Activated CD8-positive, alpha-beta memory T cell treated with anti-CD3 and anti-CD28 coated beads, Interleukin-2, amount 50 U/mL, for 1 hour (primary cell): ENCODE results near the gene KAT6B.
"Not testable (repeated sequence)": the region's sequence is repeated elsewhere in the genome, so short reads cannot be mapped to it uniquely, and the experiment has no call there.

Experiments used
- DNase-seq: peaks from one replicate; pipeline ENCODE4 v3.0.0-alpha.2; 2020; ENCODE audit errors: extremely low read depth

KAT6B gene

DNA sequence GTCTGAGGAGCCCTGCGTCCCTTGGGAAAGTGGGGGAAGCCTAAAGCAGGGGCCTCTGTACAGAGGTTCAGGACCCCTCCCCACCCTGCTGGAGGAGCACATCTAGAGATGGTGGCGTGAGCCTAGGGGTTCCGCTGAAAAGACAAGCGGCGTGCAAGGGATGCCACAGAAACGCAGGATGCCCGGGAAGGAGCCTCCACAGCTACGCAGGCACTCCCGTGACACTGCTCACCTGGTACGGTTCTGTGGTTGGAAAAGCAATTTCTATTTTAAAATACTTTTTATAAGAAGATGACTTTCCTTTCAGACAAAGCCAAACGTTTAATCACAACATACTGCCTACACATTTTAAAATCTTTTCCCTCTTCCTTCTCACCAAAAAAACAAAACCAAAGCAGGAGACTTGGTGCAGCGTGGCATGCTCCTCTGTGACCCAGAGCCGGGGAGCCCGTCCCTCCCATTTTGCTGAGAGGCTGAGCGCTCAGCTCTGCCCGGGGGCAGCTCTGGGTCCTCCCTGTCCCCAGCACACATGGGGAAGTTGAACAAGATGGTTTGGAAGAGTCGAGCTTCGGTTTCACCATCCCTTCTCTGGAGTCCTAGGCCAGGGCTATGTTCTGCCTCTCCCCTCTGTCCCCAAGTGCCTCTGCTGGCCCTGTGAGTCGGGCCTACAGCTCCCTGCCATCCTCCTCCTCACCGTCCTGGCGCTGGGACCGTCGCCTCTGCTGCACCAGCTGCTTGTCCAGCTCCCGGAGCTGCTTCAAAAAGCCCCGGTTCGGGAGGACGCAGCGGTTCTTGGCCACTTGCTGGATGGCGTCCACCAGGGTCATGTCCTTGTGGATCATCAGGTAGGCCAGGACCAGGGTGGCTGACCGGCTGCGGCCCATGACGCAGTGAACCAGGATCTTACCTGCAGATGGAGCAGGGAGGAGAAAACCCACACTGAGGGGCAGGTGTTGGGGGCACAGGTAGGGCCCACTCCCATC lies 211.1 kb downstream of the KAT6B start:
- no peak for DNase-seq

DNA sequence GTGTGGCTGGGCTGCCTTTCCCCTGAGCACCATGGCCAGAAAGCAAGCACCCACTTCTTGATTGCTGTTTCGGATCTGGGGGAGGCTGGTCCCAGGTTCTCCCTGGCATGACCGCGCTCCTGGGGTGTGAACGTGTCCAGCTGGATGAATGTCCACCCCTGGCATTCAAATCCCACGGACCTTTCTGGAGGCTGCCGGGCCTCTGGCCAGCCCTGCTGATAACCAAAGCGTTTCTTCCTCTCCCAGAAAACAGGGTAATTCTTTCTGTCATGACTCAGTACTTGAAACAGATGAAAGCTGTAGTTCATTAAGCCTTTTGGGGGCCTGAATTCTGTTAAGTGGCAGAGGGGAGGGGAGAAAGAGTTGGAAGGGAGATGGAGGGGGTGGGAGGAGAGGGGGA lies 211.9 kb downstream of the KAT6B start:
- DNase-seq, result no peak

DNA sequence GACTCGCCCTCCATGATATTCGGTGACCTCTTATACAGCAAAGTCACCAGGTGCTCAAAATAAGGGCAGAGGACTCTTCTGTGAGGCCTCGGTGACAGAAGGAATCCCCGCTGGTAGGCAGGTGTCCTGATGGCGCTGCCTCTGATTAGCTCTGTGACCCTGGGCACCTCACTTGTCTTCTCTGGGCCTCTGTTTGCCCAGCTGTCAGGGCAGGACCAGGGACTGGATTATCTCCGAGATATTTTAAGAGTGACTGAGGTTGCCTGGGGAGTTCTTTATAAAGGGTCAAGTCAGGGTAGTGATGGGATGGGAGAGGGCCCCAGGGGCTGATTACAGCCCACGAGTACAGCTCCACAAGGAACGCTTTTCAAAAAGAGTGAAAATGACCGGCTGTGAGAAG lies 214.2 kb downstream of the KAT6B start:
- no peak for DNase-seq

DNA sequence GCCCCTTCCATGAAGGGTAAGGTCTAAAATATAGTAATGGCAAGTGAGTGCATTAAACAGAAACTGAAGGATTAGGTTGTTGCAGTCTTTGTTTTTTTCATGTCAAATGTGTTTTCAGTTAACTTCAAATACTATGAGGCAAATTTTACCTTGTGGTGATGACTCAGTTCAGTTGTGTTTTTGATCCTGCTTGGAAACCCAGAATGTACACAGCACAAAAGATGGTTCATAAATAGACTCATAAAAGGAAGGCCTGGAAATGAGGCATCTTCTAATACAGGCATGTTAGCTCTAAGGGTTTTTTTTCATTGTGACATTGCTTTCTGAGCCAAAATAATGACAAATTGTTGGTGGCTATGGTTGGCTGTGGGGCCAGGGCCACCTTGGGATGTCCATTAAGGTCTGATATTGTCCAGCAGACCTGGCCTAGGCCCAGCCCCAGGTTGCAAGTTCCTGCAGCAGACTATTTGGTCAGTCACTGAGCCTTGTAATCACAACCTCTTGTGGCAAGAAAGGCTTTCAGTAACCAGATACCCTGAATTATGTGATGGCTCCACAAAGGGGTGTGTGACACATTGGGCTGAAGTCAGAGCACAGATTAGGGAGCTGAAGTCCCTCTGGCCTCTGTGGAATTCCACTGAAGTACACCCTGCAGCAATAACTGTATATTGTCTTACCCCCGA lies 216.0 kb downstream of the KAT6B start:
- no peak for DNase-seq

DNA sequence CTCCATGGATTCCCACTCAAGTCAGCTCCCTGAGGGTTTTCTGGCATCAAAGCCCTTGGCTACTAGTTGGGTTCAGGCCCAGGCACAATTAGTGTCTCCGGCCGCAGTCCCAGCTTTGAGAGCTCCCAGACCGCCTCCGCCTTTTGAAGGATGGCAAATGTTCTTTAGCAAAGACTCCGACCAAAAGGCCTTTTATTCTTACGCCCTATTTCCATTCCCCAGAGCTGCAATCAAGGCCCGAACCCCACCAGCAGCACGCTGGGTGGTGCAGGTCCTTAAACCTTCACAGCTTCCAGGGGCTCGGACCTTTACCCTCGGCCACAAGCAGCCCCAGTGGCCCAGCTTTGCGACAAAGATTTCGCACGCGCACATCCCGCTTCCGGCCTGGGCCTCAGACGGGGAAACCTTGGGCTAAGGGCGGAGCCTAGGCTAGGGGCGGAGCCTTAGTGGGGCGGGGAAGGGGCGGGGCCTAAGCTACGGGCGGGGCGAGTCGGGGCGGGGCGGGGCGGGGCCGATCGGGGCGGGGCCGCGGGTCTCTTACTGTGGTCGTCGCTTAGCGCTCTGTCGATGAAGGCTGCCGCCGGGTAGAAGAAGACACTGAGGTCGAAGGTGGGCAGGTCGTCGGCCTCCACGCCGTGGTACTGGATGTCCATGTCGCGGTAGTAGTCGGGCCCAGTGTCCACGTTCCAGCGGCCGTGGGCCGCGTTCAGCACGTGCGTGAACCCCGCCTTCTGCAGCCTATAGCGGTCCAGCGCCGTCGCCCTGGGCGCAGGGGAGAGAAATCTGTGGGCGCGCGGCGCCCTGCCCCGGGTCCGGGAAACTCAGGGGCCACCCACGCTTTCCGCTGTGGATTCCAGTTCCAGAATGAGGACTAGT lies 217.1 kb downstream of the KAT6B start:
- DNase-seq, result no peak

DNA sequence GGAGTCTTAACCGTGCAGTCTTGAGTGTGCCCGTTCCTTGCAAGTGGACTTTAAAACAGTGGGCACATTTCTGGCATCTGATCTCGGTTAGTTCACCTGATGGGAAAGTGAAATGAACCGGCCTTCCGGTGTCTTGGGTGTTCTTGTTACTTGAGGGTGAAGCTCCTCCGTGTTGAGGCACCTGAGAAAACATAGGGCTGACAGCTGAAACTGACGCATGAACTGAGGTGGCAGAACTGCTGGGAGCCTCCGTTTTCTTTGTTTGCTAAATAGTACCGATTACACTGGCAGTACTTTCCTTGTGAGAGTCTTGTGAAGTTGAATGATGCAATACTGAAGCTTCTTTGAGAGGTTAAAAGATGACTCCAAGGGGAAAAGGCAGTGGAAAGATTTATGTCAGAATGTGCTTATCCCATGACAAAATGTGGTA lies 222.3 kb downstream of the KAT6B start:
- no peak for DNase-seq

DNA sequence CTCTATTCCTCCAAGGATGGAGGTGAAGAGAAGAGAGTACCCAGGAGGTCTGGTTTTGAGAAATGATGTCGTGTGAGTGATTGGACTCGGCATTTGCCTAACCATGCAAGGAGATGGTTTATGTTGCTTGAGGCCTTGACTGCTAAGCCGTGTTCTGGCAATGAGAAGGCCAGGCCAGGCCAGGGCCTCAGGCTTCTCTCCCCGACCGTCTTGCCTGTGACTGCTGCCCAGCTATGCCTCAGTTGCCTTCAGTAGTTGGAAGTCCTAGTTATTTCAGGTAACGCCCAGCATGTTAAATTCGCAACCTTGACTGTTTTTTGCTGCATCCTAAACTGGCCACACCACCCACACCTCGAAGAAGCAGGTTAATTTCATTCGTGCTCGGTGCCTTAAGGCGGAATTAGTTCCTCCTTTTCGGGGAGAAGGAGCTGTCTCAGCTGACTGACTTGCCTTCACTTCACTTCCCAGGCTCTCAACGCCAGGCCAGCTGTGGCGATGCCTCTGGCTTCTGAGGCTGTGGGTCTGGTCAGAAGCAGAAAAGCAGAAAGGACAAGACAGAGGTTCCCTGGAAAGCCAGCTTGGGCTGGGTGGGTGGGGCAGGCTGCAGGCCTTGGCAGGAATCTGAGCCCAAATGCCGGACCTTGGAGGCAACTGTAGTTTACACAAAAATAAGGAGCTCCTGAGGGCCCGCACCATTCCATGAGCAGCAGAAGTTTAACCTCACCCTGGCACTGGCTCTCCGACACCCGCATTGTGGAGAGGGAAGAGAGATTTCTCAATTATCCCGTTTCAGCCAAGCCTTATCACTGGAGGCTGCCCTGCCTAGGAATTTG lies 223.1 kb downstream of the KAT6B start:
- no peak for DNase-seq

DNA sequence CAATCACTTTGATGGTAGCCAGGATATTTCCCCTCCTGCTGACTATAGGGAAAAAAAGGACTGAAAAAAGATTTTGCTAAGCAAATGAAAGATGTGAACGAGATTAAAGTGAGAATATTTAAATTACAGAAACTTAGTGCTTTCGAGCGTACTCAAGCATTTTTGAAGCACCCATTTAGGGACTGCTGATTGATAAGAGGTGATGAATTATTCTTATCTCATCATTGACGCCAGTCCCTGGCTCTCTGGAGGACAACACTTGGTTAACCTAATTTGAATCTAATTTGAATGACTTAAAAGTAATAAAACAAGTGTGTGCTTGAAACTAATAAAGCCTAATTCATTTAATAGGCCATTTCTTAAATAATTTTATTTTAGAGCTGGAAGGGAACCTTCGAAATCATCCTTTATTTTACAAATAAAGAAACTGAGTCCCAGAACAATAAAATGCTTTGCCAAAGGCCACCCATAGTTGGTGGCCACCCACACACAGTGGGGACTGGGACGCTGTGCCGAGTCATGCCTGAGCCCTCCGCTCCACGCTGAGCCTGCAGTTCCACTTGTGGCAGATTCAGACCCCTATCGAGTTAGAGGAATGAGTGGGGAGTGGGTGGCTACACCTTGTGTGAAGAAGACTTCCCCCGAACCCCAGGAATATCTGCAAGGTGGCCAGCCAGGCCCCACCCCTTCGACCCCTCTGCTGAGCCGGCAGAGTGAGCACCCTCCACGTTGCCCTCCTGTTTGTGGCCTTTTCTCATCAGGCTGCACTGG lies 223.9 kb downstream of the KAT6B start:
- no peak for DNase-seq

DNA sequence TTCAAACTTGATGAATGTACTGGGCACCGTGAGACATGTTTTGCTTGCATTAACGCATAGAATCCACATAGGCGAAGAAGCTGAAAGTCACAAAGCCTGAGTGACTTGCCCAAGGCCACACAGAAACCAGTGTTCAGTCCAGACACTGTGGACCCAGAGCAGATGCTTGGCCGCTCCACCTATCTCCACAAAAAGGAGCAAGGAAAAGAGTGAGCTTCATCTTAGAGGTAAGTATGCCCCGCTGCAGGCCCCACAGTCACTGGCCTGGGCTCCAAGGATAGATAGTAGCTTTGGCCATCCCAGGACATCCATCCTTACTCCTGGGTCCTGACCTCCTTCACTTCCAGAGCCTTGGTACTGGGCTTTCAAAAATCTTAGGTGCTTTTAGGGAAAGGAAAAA lies 224.9 kb downstream of the KAT6B start:
- no peak for DNase-seq

DNA sequence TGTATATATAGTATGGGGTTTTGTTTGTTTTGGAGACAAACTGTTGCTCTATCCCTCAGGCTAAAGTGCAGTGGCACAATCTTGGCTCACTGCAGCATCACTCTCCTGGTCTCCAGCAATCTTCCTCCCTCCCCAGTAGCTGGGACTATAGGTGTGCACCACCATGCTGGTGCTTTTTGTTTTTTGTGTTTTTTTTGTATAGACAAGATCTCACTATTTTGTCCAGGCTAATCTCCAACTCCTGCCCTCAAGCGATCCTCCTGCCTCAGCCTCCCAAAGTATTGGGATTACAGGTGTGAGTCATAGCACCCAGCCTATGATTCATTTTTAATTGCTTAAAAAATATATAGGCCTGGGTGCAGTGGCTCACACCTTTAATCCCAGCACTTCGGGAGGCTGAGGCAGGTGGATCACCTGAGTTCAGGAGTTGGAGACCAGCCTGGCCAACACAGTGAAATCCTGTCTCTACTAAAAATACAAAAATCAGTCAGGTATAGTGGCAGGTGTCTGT lies 229.6 kb downstream of the KAT6B start:
- not testable (repeated sequence) for DNase-seq

DNA sequence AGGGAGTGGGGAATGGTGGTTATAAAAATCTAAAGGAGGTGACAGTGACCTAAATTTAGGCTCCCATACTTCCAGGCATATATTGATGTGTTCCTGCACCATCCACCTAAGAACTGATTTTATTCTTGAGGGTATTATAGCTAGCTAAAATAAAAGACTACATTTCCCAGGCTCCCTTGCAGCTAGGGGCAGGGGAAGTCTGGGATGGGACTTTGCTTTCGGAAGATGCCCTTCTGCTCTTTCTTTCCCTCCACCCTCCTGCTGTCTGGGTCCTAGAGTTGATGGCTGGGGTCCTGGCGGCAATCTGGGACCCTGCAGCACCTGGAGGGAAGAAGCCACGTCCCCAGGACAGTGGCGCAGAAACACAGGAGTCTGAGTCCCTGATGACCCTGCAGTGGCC lies 231.3 kb downstream of the KAT6B start:
- DNase-seq, result no peak

DNA sequence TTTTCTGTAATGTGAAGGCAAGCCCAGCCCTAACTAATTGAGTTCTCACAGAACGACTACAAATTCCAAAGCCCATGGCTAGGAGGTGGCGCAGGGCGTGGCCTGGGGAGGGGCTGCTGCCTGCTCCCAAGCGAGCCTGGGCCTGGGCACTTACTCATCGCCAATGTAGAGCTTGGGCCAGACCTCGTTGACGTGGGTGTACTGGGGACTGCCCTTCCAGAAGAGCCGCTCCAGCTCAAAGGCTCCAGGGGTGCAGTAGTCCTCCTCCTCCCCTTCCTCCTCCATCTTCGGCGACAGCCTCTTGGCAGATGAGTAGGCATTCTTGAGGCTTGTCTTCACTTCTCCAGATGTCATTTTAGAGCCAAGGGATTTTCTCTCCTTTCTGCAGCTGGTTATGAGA lies 231.8 kb downstream of the KAT6B start:
- no peak for DNase-seq

DNA sequence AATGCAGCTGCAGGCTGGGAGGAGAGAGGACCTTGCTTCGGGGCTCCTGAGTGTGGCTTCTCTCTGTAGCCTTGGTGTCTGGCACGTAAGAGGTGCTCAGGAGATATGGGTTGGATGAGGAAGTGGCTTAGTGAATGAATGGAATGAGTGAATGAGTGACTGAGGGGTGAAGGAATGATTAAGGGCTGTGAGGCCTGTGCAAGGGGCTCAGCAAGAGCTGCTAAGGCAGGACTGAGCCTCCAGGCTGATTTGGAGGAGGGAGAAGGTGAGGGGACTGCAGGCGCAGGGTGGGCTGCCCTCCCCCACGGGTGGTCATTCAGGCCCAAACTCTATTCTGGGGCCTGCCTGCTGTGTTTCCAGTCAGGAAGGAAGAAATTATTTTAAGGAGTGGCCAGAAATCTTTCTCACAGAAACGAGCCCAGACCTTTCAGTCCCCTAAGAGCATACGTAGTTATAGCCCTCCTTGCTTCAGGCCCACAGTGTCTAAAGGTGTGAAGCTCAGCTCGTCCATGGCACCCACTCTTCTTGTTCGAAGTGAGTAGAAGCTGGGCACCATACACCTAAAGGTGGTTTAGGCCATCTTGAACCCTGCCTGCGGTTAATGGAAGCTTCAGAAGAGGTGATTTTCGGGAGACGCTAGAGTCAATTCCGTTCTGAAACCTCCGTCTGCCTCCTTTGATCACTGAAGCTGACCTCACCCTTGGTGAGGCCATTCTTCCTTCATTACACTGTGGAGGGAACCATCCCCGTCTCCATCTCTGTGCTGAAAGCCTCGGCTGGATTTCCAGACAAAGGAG lies 235.5 kb downstream of the KAT6B start:
- DNase-seq, result no peak

DNA sequence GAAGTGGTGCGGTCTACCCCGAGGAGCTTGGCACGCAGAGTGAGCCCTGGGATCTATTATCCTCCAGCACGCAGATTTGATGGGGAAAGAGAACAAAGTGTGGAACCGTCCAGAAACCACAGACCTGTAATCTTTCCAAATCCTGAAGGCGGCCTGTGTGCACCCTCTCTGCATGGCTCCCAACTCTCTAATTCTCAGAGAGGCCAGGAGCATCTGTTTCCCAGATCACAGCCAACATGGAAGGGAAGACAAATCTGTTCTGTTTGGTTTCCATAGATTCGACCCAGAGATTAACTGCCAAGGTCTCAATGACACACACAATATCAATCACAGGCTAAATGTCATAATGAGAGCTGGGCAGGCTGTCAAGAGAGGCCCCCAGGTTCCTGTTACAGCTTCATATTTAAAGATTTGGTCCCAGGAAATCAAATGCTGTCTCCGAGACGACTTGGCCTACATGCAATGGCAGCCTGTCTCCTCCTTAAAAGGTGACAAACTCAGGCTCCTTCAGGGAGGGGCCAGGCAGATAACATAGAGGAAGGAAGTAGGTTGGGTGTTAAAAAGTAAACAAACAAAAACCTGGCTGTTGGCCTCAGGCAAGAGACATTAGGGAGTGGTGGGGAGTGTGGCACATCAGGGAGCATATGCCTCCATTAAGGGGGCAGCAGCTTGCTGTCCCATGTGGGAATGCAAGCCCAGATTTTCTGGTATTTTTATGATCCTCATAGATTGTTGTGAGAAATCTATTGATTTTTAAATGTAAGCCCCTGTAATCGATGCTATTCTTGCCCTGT lies 236.3 kb downstream of the KAT6B start:
- DNase-seq, result no peak

DNA sequence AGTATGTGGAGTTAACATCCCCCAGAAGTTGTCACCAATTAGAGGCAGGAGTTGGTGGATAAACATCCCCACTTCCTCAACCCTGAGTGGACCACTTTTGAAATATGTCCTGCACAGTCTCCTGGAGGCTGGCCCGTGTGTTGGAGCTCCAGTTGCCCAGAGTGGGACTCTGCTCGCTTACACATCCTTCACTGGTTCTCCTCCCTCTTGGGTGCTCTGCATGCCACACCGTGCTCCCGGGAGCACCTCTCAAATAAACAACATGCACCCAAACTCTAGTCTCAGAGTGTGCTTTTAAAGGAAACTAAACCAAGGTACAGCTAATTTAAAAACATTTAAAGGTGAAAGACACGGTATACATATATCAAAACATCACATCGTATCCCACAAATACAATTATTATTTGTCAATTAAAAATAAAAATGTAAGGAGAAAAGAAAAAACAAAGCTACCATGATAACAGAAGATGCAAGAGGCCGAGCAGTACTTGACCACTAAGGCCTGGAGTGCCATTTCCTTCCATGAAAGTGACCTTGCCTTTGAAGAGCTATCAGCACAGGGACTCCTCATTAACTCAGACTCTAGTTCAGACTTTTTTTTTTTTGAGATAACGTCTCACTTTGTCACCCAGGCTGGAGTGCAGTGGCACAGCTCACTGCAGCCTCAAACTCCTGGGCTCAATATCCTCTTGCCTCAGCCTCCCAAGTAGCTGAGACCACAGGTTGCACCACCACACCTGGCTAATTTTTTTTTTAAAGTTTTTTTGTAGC lies 237.2 kb downstream of the KAT6B start:
- no peak for DNase-seq

DNA sequence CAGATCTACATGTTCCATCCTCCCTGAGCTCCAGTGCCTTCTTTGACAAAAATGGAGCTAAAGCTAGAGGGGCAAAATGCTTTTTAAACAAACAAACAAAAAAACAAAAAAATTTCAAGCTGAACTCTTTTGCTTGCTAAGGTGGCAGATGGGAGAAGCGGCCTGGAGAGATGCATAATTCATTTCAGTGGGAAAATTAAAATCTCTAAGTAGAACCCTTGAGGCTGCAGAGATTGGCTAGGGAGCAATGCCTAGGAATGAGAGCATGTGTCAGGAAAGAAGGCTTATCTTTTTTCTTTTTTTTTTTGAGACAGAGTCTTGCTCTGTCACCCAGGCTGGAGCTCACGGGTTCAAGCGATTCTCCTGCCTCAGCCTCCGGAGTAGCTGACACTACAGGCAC lies 238.7 kb downstream of the KAT6B start:
- no peak for DNase-seq

DNA sequence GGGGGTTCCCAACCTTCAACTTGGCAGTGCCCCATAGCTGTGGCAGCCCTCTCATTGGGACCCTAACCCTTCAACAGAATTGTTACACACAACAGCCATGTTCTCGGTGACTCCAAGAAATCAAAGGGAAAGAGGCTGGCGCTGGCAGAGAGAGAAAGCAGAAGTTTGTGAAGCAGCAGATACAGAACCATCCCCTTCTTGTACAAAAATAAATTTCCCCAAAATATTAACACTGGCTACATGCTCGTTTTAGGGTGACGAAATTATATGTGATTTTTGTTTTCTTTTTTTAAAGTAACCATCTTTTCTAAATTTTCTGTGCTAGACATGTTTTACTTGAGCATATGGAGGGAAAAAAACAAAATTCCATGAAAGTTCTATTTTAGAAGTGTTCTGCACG lies 239.9 kb downstream of the KAT6B start:
- no peak for DNase-seq

DNA sequence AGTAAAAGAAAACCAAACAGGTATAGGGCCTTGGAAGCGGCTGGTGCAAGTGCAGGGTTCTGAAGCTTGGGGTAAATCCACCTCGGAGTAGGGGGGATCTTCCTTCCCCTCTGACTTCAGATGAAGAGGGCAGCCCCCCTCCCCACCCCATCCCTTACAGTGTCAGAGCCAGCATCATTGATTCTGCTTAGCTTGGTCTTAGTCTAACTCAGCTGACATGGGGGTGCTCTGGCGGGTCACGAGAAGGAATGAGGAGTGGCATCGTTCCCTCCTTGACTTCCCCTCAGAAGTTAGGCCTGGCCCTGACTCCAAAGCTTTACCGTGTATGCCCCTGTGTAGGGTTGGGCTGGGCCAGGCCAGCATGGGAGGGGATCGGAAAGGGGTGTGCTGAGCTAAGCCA lies 240.9 kb downstream of the KAT6B start:
- no peak for DNase-seq
